ENCODE data around the gene PHF13. TPM values are rescaled to one million over a fixed set of nuclear protein-coding genes. Genes with fewer than 3 reads are reported as not detected.
"Not testable (repeated sequence)": the region's sequence is repeated elsewhere in the genome, so short reads cannot be mapped to it uniquely, and the experiment has no call there.

Gene PHF13
- total and polyA plus RNA-seq, 9 donors = 11.0 to 32.4 (median 15.8) TPM

DNA sequence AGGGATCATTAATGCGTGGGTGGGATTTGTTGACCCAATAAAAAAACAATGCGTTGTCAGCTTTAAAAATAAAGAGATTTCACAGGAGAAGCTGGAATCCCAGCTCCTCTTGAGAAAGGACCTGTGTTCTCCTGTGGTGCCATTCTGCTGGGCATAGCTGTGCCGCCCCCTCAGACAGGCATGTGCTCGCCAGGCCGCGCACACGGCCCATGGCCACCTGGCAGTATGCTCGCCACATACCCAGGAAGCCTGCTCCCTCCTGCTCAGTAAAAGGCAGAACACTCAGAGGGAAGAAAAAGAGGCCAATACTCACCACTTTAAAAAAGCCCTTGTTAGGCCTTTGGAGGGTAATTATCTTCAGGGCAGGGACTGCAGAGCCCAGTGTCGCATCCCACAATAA is 24.2 kb downstream of the PHF13 start:
- Histone ChIP-seq H3K4me3 (no peak overlapping the region), H3K27me3 (no peaks in the 10 kb centered on the region), H3K4me1 (ENCODE audit: insufficient read depth) (no peaks in the 10 kb centered on the region), H3K27ac (peak overlapping the region in 1 of 2 donors; percentile 49), H3K9me3 (no peaks in the 10 kb centered on the region), H3K36me3 (no peaks in the 10 kb centered on the region)
- no peak for TF ChIP-seq EP300 (IDR thresholded peaks at IDR 0.05)
- TF ChIP-seq POLR2A (IDR thresholded peaks at IDR 0.05) = no peak
- TF ChIP-seq, protein P1, sequence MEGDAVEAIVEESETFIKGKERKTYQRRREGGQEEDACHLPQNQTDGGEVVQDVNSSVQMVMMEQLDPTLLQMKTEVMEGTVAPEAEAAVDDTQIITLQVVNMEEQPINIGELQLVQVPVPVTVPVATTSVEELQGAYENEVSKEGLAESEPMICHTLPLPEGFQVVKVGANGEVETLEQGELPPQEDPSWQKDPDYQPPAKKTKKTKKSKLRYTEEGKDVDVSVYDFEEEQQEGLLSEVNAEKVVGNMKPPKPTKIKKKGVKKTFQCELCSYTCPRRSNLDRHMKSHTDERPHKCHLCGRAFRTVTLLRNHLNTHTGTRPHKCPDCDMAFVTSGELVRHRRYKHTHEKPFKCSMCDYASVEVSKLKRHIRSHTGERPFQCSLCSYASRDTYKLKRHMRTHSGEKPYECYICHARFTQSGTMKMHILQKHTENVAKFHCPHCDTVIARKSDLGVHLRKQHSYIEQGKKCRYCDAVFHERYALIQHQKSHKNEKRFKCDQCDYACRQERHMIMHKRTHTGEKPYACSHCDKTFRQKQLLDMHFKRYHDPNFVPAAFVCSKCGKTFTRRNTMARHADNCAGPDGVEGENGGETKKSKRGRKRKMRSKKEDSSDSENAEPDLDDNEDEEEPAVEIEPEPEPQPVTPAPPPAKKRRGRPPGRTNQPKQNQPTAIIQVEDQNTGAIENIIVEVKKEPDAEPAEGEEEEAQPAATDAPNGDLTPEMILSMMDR (IDR thresholded peaks at IDR 0.05) = no peak
- no peak for DNase-seq
- WGBS, 3 donors = 78 to 89% (median 86%) methylated on average over 9 of the region's 9 CpGs
- intact Hi-C loops (cut with DNase I) = loop anchor here in 2 of 4 donors (5.0 to 10.0 kb wide), 2 partner anchors 55 to 83 kb away; partner anchors contain the start of genes NOL9 (in 1 of the 2) and TAS1R1 (in 1 of the 2)

DNA sequence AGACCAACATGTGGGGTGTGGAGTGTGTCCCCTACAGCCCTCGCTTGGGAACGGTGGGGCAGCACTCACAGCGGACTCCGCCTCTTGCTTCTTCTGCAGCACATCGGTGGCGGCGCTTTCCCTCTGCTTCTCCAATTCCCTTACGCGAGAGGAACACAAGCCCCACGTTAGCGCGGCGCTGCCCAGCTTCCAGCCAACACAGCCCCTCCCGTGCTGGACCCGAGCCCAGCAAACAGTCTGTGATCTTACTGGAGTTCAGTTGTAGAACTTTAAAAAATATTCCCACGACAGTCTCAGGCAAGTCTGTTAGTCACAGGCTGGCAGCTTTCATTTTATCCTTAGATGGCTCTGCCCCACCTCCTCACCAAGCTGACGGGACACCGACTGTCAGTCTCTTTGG is 24.7 kb downstream of the PHF13 start:
- Histone ChIP-seq H3K4me1 (ENCODE audit: insufficient read depth) (no peaks in the 10 kb centered on the region), H3K4me3 (no peak overlapping the region), H3K9me3 (no peaks in the 10 kb centered on the region), H3K27me3 (no peaks in the 10 kb centered on the region), H3K27ac (peak overlapping the region in 1 of 2 donors; percentile 51), H3K36me3 (no peaks in the 10 kb centered on the region)
- intact Hi-C loops (cut with DNase I) = loop anchor here in 2 of 4 donors (5.0 to 10.0 kb wide), 2 partner anchors 56 to 83 kb away; partner anchors contain the start of genes NOL9 (in 1 of the 2) and TAS1R1 (in 1 of the 2)
- WGBS, 3 donors = 11 to 43% (median 17%) methylated on average over 18 of the region's 18 CpGs
- no peak for TF ChIP-seq POLR2A (IDR thresholded peaks at IDR 0.05)
- TF ChIP-seq, protein P1 (IDR thresholded peaks at IDR 0.05) = no peak
- TF ChIP-seq EP300 (IDR thresholded peaks at IDR 0.05) = no peak
- peak; percentile 88 to 94 (median 90) for DNase-seq

DNA sequence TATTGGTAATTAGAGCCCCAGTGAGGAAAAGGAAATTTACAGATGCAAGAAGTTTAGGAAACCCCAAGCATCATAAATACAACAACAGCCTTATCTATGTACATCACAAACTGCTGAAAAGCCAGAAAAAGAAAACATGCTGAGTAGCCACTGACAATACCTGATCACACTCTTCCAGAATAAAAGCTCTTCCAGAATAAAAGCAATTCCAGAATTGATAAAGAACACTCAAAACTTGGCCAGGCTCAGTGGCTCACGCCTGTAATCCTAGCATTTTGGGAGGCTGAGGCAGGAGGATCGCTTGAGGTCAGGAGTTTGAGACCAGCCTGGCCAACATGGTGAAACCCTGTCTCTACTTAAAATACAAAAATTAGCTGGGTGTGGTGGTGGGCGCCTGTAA is 27.3 kb downstream of the PHF13 start:
- intact Hi-C loops (cut with DNase I) = loop anchor here in 2 of 4 donors (5.0 to 10.0 kb wide), 3 partner anchors 76 to 156 kb away; no protein-coding TSS in a partner anchor
- not testable (repeated sequence) for H3K27me3 ChIP-seq; H3K4me3 ChIP-seq; DNase-seq; H3K27ac ChIP-seq; H3K4me1 ChIP-seq (ENCODE audit: insufficient read depth); H3K9me3 ChIP-seq; H3K36me3 ChIP-seq
- 91 to 92% (median 91%) methylated on average over 3 of the region's 3 CpGs for WGBS, 3 donors

DNA sequence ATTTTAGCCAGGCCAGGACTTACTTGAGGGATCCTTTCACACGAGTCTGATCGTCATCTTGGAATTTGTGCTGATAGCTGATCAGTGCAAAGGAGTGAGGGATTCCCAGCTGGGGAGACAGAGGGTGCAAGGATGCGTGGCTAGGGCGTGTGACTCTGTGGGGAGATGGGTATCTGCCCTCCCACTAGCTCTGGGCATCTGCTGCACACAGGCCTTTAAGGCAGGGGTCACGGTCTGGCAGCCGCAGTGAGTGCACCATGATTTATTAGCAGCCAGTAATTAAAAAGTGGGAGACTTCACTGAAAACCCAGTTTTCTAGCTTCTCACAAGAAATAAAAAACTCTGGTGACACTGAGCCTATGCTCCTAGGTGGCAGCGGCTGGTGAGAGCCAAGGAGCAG is 31.5 kb downstream of the PHF13 start:
- intact Hi-C loops (cut with DNase I) = loop anchor here in 3 of 4 donors (5.0 to 10.0 kb wide), 3 partner anchors 80 to 160 kb away; no protein-coding TSS in a partner anchor
- no peak for DNase-seq
- Histone ChIP-seq H3K4me3 (no peak overlapping the region), H3K4me1 (ENCODE audit: insufficient read depth) (no peaks in the 10 kb centered on the region), H3K36me3 (no peaks in the 10 kb centered on the region), H3K27ac (no peak overlapping the region), H3K9me3 (no peaks in the 10 kb centered on the region), H3K27me3 (no peaks in the 10 kb centered on the region)
- 82 to 85% (median 84%) methylated on average over 7 of the region's 7 CpGs for WGBS, 3 donors
- no peak for TF ChIP-seq POLR2A (IDR thresholded peaks at IDR 0.05)
- TF ChIP-seq EP300 (IDR thresholded peaks at IDR 0.05) = no peak
- TF ChIP-seq, protein P1 (IDR thresholded peaks at IDR 0.05) = no peak

DNA sequence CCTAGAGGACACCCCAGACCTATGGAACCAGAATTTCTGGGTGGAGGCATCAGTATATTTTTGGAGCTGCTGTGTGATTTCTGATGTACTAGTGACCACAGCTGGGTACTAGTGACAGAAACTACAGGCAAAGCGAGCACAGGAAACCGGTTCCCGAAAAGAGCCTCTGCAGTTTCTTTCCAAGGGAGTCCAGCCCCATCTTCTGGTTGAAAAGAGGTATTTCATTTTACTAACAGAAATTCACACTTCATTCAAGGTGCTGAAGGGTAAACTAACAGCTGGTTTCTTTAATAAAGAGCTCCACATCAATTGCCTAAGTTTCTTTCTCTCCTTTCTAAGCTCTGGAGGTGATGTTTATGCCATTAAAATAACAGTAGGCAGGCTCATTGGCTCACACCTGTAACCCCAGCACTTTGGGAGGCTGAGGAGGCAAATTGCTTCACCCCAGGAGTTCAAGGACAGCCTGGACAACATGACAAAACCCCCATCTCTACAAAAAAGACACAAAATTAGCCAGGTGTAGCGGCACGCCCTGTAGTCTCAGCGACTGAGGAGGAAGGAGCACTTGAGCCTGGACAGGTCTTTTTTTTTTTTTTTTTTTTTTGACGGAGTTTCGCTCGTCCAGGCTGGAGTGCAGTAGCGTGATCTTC is 33.1 kb downstream of the PHF13 start:
- Histone ChIP-seq H3K9me3 (no peaks in the 10 kb centered on the region), H3K4me1 (ENCODE audit: insufficient read depth) (no peaks in the 10 kb centered on the region), H3K36me3 (no peaks in the 10 kb centered on the region), H3K4me3 (no peak overlapping the region), H3K27me3 (no peaks in the 10 kb centered on the region), H3K27ac (no peak overlapping the region)
- no peak for TF ChIP-seq POLR2A (IDR thresholded peaks at IDR 0.05)
- TF ChIP-seq, protein P1 (IDR thresholded peaks at IDR 0.05) = peak; percentile 26 to 68 (median 50)
- WGBS, 3 donors = 50 to 55% (median 54%) methylated on average over 10 of the region's 10 CpGs
- intact Hi-C loops (cut with DNase I) = loop anchor here in 3 of 4 donors (5.0 to 10.0 kb wide), 3 partner anchors 82 to 162 kb away; no protein-coding TSS in a partner anchor
- peak in 1 of 5 donors; percentile 40 for DNase-seq
